Naive thymus-derived CD4-positive, alpha-beta T cell (primary cell): ENCODE results near the gene REXO1. TPM values are rescaled to one million over a fixed set of nuclear protein-coding genes. Genes with fewer than 3 reads are reported as not detected.

Experiments used
- ATAC-seq: fragments of 150-1000 bp; cut with Tn5 transposase; 2 replicates; pipeline ENCODE4 v1.10.0; 2021; ENCODE audit warnings: mild to moderate bottlenecking, moderate library complexity
- CTCF ChIA-PET: fragments of 350-600 bp; sonication (Branson Sonifier 250); formaldehyde crosslinking; loops from one replicate; lab custom pipeline; 2021; ENCODE audit warnings: antibody characterized with exemption; lab: Charles Lee
- POLR2A ChIA-PET: fragments of 350-600 bp; sonication (Branson Sonifier 250); formaldehyde crosslinking; loops from one replicate; lab custom pipeline; 2021; ENCODE audit warnings: antibody characterized with exemption, inconsistent platforms; lab: Charles Lee
- DNase-seq, 9 donors: peaks; one replicate each; pipeline versions ENCODE4 v3.0.0 to v3.0.0-alpha.2; 2020 to 2022; ENCODE audit warnings: mixed read lengths in 1 of 9
- H3K27ac ChIP-seq: one replicate; pipeline ENCODE4 v1.7.0; 2013; ENCODE audit warnings: mild to moderate bottlenecking, low read depth, low read length, moderate library complexity
- H3K27me3 ChIP-seq, 2 donors: one replicate each; pipeline ENCODE4 v1.7.0; 2013; ENCODE audit warnings: low read length in 2 of 2, mild to moderate bottlenecking in 2 of 2, moderate library complexity in 2 of 2; ENCODE audit not compliant: control insufficient read depth in 2 of 2, insufficient read depth in 2 of 2
- H3K36me3 ChIP-seq, 3 experiments: 1 replicate in 2 of 3; 2 replicates in 1 of 3; pipeline ENCODE4 v1.7.0; 2013; ENCODE audit warnings: low read length in 3 of 3, mild to moderate bottlenecking in 3 of 3, moderate library complexity in 1 of 3; ENCODE audit not compliant: insufficient read depth in 3 of 3, control insufficient read depth in 2 of 3
- H3K4me1 ChIP-seq, 2 donors: one replicate each; pipeline ENCODE4 v1.7.0; 2013; ENCODE audit warnings: low read length in 2 of 2, mild to moderate bottlenecking in 2 of 2, moderate library complexity in 1 of 2; ENCODE audit not compliant: control insufficient read depth in 2 of 2, insufficient read depth in 2 of 2
- H3K4me3 ChIP-seq: 2 replicates; pipeline ENCODE4 v1.7.0; 2013; ENCODE audit warnings: mild to moderate bottlenecking, low read length
- H3K9me3 ChIP-seq, 3 experiments: 1 replicate in 2 of 3; 2 replicates in 1 of 3; pipeline ENCODE4 v1.7.0; 2013; ENCODE audit warnings: low read length in 3 of 3; ENCODE audit not compliant: control insufficient read depth in 2 of 3
- H3K27ac Mint-ChIP-seq, 9 donors: one replicate each; pipeline ENCODE4 v1.8.0; 2020 to 2022; ENCODE audit warnings: mixed read lengths in 9 of 9, mild to moderate bottlenecking in 8 of 9, moderate library complexity in 5 of 9, inconsistent platforms in 2 of 9
- H3K27me3 Mint-ChIP-seq, 5 donors: one replicate each; pipeline ENCODE4 v1.8.0; 2021 to 2022; ENCODE audit warnings: mixed read lengths in 5 of 5, mild to moderate bottlenecking in 1 of 5
- H3K36me3 Mint-ChIP-seq, 5 donors: one replicate each; pipeline ENCODE4 v1.8.0; 2020 to 2022; ENCODE audit warnings: mixed read lengths in 5 of 5, mild to moderate bottlenecking in 3 of 5, inconsistent platforms in 1 of 5
- H3K4me1 Mint-ChIP-seq, 7 donors: one replicate each; pipeline ENCODE4 v1.8.0; 2020 to 2022; ENCODE audit warnings: mixed read lengths in 7 of 7, mild to moderate bottlenecking in 3 of 7, inconsistent platforms in 1 of 7
- H3K4me3 Mint-ChIP-seq, 10 donors: one replicate each; pipeline ENCODE4 v1.8.0; 2020 to 2022; ENCODE audit warnings: mild to moderate bottlenecking in 10 of 10, mixed read lengths in 10 of 10, moderate library complexity in 6 of 10, inconsistent platforms in 2 of 10
- H3K9me3 Mint-ChIP-seq, 11 donors: one replicate each; pipeline ENCODE4 v1.8.0; 2020 to 2022; ENCODE audit warnings: mixed read lengths in 11 of 11, mild to moderate bottlenecking in 4 of 11, inconsistent platforms in 1 of 11, moderate library complexity in 1 of 11
- intact Hi-C, 2 donors: fragments of 100-400 bp; cut with micrococcal nuclease; formaldehyde crosslinking; loops; one replicate each; pipeline ENCODE4 v1.15.1; 2023
- polyA plus RNA-seq, 2 donors: library from polyadenylated mRNA; unstranded; fragments of 300-500 nt; fragmentation: Illumina TruSeq; gene quantifications; one replicate each; pipeline ENCODE4 v1.2.3, GENCODE V29; 2021
- total RNA-seq, 6 experiments: library from RNA in 5 of 6; stranded (reverse) in 5 of 6; gene quantifications; 1 replicate in 5 of 6; 2 replicates in 1 of 6; pipeline ENCODE4 v1.2.3 and lab custom pipeline; 2021 to 2026

The REXO1 gene
- total and polyA plus RNA-seq, 7 experiments from 2014 or later, result 5.4 to 92.6 (median 56.7) TPM

GRCh38 chr19:1840541-1841115, 7.7 kb downstream of the REXO1 start:
- Histone ChIP-seq H3K9me3 (no peaks in the 10 kb centered on the region), H3K36me3 (peaks cover 0 to 34% (median 0%) of the 10 kb centered on the region in 3 experiments), H3K4me3 (no peak overlapping the region), H3K27ac (no peak overlapping the region), H3K27me3 (no peaks in the 10 kb centered on the region), H3K4me1 (peaks cover 2 to 24% of the 10 kb centered on the region in 2 donors)
- intact Hi-C loops, result no loop called here
- H3K4me1 Mint-ChIP-seq, result peaks cover 20 to 72% (median 46%) of the 10 kb centered on the region in 7 donors
- POLR2A ChIA-PET, result no interaction called here
- CTCF ChIA-PET, result interaction anchor here (0.5 kb wide), 1 partner anchor 180 kb away, joined by 3 read pairs; no protein-coding TSS in a partner anchor
- DNase-seq, result no peak
- peak overlapping the region in 3 of 10 donors; percentile 4 to 23 (median 18) for H3K4me3 Mint-ChIP-seq
- no peaks in the 10 kb centered on the region for H3K27me3 Mint-ChIP-seq
- H3K36me3 Mint-ChIP-seq, result no peaks in the 10 kb centered on the region
- no peak for ATAC-seq
- no peaks in the 10 kb centered on the region for H3K9me3 Mint-ChIP-seq
- peak overlapping the region in 3 of 9 donors; percentile 33 to 71 (median 39) for H3K27ac Mint-ChIP-seq

GRCh38 chr19:1839658-1840540, 8.4 kb downstream of the REXO1 start:
- Histone ChIP-seq H3K4me3 (no peak overlapping the region), H3K27ac (no peak overlapping the region), H3K27me3 (no peaks in the 10 kb centered on the region), H3K36me3 (peaks cover 0 to 29% (median 0%) of the 10 kb centered on the region in 3 experiments), H3K4me1 (peaks cover 0 to 19% of the 10 kb centered on the region in 2 donors), H3K9me3 (no peaks in the 10 kb centered on the region)
- POLR2A ChIA-PET, result interaction anchor here (1.6 kb wide), 1 partner anchor 10 kb away, joined by 4 read pairs; no protein-coding TSS in a partner anchor
- CTCF ChIA-PET, result no interaction called here
- ATAC-seq (no peak), DNase-seq (no peak)
- H3K27ac Mint-ChIP-seq, result peak overlapping the region in 2 of 9 donors; percentile 33 to 65
- no peaks in the 10 kb centered on the region for H3K27me3 Mint-ChIP-seq
- intact Hi-C loops, result no loop called here
- H3K4me1 Mint-ChIP-seq, result peaks cover 19 to 68% (median 44%) of the 10 kb centered on the region in 7 donors
- peak overlapping the region in 3 of 10 donors; percentile 18 to 23 (median 21) for H3K4me3 Mint-ChIP-seq
- no peaks in the 10 kb centered on the region for H3K36me3 Mint-ChIP-seq
- no peaks in the 10 kb centered on the region for H3K9me3 Mint-ChIP-seq

GRCh38 chr19:1837625-1838105, 10.6 kb downstream of the REXO1 start:
- H3K27me3 Mint-ChIP-seq, result no peaks in the 10 kb centered on the region
- intact Hi-C loops, result loop anchor here (1.0 kb wide), 1 partner anchor 11 kb away; the partner anchor contains the start of gene REXO1 (in 2 of the 2)
- Histone ChIP-seq H3K27me3 (no peaks in the 10 kb centered on the region), H3K9me3 (no peaks in the 10 kb centered on the region), H3K4me1 (peaks cover 0 to under 1% of the 10 kb centered on the region in 2 donors), H3K4me3 (no peak overlapping the region), H3K36me3 (peaks cover 0 to 29% (median 0%) of the 10 kb centered on the region in 3 experiments), H3K27ac (no peak overlapping the region)
- peak; percentile 84 for ATAC-seq
- H3K4me3 Mint-ChIP-seq, result peak overlapping the region in 1 of 10 donors; percentile 23
- H3K27ac Mint-ChIP-seq, result no peak overlapping the region
- DNase-seq, result peak in 5 of 9 donors; percentile 31 to 75 (median 51)
- no peaks in the 10 kb centered on the region for H3K36me3 Mint-ChIP-seq
- H3K9me3 Mint-ChIP-seq, result no peaks in the 10 kb centered on the region
- POLR2A ChIA-PET, result no interaction called here
- CTCF ChIA-PET, result interaction anchor here (0.6 to 2.5 kb wide), 5 partner anchors 9 to 508 kb away, joined by 3 to 21 read pairs (median 4); no protein-coding TSS in a partner anchor
- H3K4me1 Mint-ChIP-seq, result peaks cover 18 to 50% (median 35%) of the 10 kb centered on the region in 7 donors

- H3K9me3 Mint-ChIP-seq, result no peaks in the 10 kb centered on the region
- H3K36me3 Mint-ChIP-seq, result no peaks in the 10 kb centered on the region
- CTCF ChIA-PET, result interaction anchor here (0.7 to 2.5 kb wide), 4 partner anchors 8 to 260 kb away, joined by 3 to 21 read pairs (median 5); no protein-coding TSS in a partner anchor
- H3K4me3 Mint-ChIP-seq, result no peak overlapping the region
- peaks cover 17 to 46% (median 30%) of the 10 kb centered on the region in 7 donors for H3K4me1 Mint-ChIP-seq
- POLR2A ChIA-PET, result no interaction called here
- peak; percentile 4 for ATAC-seq
- Histone ChIP-seq H3K27me3 (no peaks in the 10 kb centered on the region), H3K36me3 (peaks cover 0 to 31% (median 0%) of the 10 kb centered on the region in 3 experiments), H3K27ac (no peak overlapping the region), H3K4me3 (no peak overlapping the region), H3K4me1 (no peaks in the 10 kb centered on the region), H3K9me3 (no peaks in the 10 kb centered on the region)
- no peaks in the 10 kb centered on the region for H3K27me3 Mint-ChIP-seq
- DNase-seq, result no peak
- intact Hi-C loops, result loop anchor here (1.0 kb wide), 1 partner anchor 11 kb away; the partner anchor contains the start of gene REXO1 (in 2 of the 2)
- no peak overlapping the region for H3K27ac Mint-ChIP-seq
Measured at GRCh38 chr19:1837222-1837565, 11.1 kb downstream of the REXO1 start.

GRCh38 chr19:1836458-1837221, 11.6 kb downstream of the REXO1 start:
- no peaks in the 10 kb centered on the region for H3K36me3 Mint-ChIP-seq
- peaks cover 0 to 34% (median 0%) of the 10 kb centered on the region in 3 experiments for H3K36me3 ChIP-seq
- POLR2A ChIA-PET, result interaction anchor here (0.7 kb wide), 1 partner anchor 76 kb away, joined by 3 read pairs; no protein-coding TSS in a partner anchor
- intact Hi-C loops, result loop anchor here (1.0 kb wide), 1 partner anchor 12 kb away; the partner anchor contains the start of gene REXO1 (in 2 of the 2)
- no peak overlapping the region for H3K27ac Mint-ChIP-seq
- no peaks in the 10 kb centered on the region for H3K27me3 Mint-ChIP-seq
- H3K27ac ChIP-seq, result no peak overlapping the region
- H3K27me3 ChIP-seq, result no peaks in the 10 kb centered on the region
- DNase-seq, result no peak
- H3K9me3 ChIP-seq, result no peaks in the 10 kb centered on the region
- H3K9me3 Mint-ChIP-seq, result no peaks in the 10 kb centered on the region
- no peak overlapping the region for H3K4me3 Mint-ChIP-seq
- peaks cover 13 to 41% (median 26%) of the 10 kb centered on the region in 7 donors for H3K4me1 Mint-ChIP-seq
- H3K4me3 ChIP-seq, result no peak overlapping the region
- H3K4me1 ChIP-seq, result no peaks in the 10 kb centered on the region
- no peak for ATAC-seq
- CTCF ChIA-PET, result interaction anchor here (0.7 to 2.5 kb wide), 4 partner anchors 8 to 260 kb away, joined by 3 to 21 read pairs (median 5); no protein-coding TSS in a partner anchor
